Left hindlimb (tissue), 1 donor: ENCODE measurements around the gene AGFG1.
"Not testable (repeated sequence)": the region's sequence is repeated elsewhere in the genome, so short reads cannot be mapped to it uniquely, and the experiment has no call there.

Experiments used
- DNase-seq: peaks from one replicate; pipeline ENCODE4 v3.0.0-alpha.2; 2018

The AGFG1 gene

GRCh38 chr2:227500301-227500630 is 28.3 kb downstream of the AGFG1 start:
- no peak for DNase-seq

DNA sequence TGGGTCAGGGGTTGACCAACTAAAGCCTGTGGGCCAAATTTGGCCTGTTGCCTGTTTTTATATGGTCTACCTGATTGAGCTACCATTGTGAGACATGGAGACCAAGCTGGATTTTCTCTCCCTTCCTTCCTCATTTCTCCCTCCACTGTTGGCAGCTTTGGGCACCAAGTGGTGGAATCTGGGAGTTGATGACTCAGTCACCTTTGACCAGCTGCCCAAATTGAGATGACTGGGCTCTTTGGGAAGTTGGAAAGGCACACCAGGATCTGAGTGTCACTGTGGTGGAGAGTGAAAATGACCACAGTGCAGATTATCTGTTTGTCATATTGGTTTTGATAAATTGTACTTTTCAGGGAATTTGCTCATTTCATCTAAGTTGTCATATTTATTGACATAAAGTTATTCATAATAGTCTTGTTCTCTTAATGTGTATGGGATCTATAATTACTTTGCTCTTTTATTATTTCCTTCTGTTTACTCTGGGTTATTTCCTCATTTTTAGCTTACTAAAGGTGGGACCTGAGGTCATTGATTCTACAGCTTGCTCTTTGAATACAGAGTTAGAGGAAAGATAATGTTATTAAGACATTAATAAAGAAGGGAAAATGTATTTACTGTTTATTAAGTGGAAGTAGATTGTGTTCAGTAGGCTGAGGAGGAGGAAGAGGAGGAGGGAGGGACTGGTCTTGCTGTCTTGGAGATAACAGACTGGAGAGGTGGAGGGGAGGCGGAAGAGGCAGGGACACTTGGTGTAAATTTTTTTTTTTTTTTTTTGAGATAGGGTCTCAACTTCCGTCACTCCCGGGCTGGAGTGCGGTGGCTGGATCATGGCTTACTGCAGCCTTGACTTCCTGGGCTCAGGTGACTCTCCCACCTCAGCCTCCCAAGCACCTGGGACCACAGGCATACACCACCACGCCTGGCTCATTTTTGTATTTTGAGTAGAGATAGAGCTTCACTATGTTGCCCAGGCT is 31.8 kb downstream of the AGFG1 start:
- no peak for DNase-seq

GRCh38 chr2:227504700-227505099 is 32.7 kb downstream of the AGFG1 start:
- no peak for DNase-seq

DNA sequence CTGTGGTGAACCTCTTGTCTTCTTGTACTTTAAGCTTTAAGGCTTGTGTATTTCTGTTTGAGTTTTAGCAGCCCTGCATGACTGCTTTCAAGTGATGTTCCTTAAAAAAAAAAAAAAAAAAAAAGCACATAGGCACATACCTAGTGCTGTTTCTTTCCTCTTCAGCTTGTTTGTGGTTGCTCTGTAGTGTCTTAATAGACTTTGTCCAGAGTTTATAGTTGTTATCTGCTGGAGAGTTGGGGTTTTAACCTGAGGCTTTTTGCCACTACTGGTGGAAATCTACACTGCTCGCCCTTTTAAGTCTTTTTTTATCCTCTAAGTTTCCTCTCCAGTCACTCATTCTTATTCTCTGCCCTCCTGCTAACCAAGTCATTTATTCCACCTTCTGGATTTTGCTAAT is 34.5 kb downstream of the AGFG1 start:
- DNase-seq = no peak

- no peak for DNase-seq
Observed at GRCh38 chr2:227507963-227508362, 36.0 kb downstream of the AGFG1 start.

GRCh38 chr2:227509076-227509475 is 37.1 kb downstream of the AGFG1 start:
- no peak for DNase-seq

DNA sequence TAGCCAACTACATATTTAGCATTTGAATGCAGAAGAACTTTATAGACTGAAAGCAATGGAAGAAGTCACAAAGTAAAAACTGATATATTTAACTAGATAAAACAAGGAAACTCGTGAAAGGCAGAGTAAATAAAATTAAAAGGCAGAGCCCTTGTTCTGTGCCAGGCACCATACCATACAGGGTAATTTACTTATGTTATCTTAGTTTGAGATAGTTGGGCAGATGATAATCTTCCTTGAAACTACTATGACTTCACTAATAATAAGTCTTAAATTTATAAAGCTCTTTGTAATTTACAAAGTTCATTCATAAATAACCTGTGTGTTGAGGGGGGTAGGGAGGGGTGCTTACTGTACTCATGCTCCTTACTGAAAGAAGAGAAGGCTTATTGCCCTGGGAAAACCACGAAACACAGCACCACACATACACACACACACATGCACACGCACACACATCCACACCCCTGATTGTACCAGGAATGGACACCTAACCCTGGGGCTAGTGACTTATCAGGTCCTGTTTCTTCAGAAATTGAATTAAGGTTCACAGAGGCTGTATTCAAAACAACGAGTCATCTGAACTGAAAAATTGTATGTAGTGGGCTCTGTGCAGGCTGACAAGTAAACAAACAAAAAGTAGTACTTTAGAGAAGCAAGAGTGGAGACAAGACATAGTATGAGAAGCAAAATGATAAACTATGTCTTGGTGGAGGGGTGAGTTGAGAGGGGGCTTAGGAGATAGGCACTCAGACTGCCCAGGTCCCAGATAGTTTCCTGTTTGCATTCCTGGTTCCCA is 38.1 kb downstream of the AGFG1 start:
- no peak for DNase-seq

DNA sequence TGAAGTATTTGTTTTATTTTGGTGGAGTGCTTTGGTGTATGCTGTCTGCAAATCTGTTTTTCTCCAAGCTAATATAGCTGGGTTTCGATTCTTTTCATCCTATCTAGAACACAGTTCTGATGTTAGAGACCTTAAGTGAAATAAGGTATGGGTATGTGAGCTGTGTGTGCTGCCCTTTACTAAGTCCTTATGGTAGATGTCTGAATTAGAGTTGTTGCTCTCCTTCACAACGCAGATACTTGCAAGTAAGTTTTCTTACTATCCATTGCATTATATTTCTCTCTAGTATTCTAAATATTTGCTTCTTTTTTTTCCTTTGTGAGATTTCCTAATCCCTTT is 38.6 kb downstream of the AGFG1 start:
- DNase-seq = no peak

DNA sequence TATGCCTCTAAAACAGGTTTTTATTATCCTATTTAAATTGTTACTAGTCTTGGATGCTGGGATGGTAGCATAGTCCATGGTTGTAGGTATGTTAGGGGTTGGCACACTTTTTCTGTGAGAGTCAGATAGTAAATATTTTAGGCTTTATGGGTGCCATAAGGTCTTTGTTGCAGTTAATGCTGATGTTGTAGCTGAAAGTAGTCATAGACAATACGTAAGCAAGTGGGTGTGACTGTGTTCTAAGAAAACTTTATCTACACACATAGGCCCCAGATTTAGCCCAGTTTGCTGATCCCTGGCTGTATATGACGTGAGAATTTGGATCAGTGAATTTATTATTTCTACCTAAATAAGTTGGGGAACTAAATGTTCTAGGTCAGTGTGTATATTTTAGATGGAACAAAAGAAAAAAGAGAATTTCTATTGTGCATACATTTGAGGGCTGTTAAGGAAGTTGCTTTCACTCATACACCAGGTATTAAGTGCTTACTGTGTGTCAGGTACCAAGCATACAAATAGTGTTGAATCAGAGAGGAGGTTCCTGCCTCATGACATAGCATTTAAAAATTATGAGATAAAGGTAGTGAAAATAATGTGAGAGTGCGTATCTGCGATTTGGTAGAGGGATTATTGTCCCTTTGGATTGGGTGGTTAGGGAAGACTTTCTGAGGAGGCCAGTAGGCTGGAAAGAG is 39.4 kb downstream of the AGFG1 start:
- DNase-seq = no peak

- DNase-seq = no peak
Observed at GRCh38 chr2:227511955-227512354, 40.0 kb downstream of the AGFG1 start.

DNA sequence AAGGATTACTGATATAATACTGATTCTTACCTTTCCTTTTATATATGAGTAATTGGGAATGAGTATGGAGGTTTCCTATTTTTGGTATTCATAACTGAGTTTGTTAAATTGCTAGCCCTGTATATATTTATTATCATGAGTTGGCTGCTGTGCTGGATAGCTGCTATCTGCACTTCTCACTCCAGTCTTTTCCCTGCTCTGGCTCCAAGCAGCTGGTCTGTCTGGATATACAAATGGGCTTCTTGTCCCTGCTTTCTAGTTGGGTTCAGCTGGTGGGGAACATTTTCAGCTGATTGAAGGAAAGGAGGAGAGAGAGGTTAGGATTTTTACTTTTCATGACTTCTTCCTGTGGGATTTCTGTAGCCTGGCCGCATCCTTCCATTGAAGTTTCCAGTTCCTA is 41.2 kb downstream of the AGFG1 start:
- DNase-seq = no peak

GRCh38 chr2:227515742-227516141 is 43.8 kb downstream of the AGFG1 start:
- no peak for DNase-seq

- DNase-seq = no peak
Observed at GRCh38 chr2:227517724-227518123, 45.8 kb downstream of the AGFG1 start.

DNA sequence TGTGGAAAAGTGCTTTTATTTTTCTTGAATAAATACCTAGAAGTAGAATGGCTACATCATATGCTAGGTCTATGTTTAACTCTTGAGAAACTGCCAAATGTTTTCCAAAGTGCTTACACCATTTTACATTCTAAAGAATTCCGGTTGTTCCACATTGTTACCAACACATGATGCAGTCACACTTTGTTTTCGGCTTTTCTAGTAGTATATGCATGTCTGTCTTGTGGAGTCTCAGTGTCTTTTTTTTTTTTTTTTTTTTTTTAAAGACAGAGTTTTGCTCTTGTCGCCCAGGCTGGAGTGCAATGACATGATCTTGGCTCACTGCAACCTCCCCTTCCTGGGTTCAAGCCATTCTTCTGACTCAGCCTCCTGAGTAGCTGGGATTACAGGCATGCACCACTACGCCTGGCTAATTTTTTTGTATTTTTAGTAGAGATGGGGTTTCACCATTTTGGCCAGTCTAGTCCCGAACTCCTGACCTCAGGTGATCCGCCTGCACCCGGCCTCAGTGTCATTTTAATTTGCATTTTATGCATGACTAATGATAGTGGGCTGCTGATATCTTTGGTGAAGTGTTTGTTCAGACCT is 46.4 kb downstream of the AGFG1 start:
- DNase-seq = not testable (repeated sequence)

DNA sequence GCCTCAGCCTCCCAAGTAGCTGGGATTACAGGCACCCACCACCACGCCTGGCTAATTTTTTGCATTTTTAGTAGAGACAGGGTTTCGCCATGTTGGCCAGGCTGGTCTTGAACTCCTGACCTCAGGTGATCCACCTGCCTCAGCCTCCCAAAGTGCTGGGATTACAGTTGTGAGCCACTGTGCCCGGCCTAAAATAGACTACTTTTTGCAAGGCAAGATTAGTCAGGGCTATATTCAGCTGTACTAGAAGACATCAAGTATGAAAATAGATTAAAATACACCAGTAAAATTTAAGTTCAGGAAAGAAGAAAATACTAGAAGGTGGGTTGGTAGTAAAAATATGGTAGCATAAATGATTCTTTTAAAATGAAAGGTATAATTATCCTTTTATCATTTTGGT is 49.2 kb downstream of the AGFG1 start:
- not testable (repeated sequence) for DNase-seq

DNA sequence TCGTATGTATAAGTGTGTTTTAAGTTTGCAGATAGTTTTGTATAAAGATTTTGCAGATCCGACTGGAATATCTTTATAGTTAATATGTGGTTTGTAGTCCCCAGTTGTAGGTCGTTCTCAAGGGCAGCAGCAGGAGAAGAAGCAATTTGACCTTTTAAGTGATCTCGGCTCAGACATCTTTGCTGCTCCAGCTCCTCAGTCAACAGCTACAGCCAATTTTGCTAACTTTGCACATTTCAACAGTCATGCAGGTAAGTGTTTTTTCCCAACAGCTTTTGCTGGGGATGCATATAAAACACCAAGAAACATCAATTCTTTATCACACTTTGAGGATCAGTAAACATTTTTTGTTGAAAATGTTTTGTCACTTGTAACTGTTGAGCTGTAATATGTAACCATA is 52.7 kb downstream of the AGFG1 start:
- no peak for DNase-seq

- DNase-seq = no peak
Observed at GRCh38 chr2:227527351-227527750, 55.4 kb downstream of the AGFG1 start.

DNA sequence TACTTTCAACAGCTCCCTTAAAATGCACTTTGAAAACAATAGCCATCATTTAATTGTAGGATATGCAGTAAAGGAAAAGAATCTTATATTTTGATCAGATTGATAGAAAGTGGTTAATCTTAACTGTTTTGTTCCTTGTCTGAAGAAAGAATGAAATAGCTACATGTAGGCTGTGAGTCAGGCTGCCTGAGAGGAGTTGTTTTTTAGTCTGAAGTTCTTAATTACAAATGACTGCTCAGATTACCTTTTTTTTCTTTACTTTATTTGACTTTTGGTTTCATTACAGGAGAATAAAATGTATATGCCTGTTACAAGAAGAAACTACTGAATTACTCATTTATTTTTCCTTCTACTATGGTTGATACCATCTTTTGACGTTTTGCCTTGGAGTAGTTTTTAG is 56.8 kb downstream of the AGFG1 start:
- DNase-seq = no peak

DNA sequence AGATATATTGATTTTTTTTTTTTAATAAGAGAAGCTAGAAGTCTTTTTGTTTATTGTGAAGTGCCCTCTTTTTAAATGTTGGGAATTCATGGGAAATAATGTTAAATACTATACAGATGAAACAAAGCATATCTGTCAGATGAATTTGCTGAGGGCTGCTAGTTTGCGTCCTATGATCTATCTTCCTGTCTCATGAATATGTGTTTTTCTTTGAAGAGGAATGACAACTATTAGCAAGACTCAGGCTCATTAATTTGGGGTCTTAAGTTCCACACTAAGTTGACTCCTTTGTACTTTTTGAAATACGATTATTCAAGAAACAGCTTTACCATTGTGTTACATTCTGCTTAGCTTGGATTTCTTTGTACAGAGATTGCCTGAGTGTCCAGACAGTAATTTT is 57.9 kb downstream of the AGFG1 start:
- DNase-seq = no peak

GRCh38 chr2:227534714-227535113 is 62.8 kb downstream of the AGFG1 start:
- no peak for DNase-seq

DNA sequence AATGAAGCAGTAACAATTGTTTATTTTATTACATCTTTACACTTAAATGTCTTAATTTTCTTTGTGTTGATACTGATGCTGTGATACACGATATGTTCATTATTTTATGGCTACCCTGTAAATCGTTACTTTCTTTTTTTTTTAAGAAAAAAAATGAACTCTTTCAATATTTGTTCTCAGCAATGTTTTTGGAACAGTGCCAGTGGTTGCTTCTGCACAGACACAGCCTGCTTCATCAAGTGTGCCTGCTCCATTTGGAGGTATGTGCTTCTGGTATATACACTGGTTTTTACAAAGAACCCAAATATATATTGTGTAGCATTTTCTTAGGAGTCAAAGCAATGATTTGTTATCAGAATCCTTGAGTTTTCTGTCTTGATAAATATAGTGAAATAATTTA is 64.5 kb downstream of the AGFG1 start:
- DNase-seq = no peak

DNA sequence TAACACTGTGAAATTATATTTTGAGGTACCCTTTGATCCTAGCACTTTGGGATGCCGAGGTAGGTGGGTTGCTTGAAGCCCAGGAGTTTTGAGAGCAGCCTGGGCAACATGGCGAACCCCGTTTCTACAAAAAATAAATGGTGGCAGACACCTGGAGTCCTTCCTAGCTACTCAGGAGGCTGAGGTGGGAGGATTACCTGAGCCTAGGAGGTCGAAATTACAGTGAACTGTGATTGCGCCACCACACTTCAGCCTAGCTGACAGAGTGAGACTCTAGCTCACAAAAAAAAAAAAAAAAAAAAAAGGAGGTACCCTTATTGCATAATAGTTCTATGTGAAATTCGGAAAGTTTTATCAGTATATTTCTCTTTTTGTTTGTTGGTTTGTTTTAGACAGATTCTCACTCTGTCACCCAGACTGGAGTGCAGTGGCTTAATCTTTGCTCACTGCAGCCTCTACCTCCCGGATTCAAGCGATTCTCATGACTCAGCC is 67.6 kb downstream of the AGFG1 start:
- DNase-seq = no peak

- not testable (repeated sequence) for DNase-seq
Observed at GRCh38 chr2:227540352-227540751, 68.4 kb downstream of the AGFG1 start.
